Coronary artery (tissue), 2 donors: ENCODE results near the gene PRKACB.

Experiments used
- DNase-seq: peaks from one replicate; pipeline ENCODE4 v3.0.0-alpha.2; 2017; ENCODE audit warnings: low spot score
- H3K27ac ChIP-seq, 2 donors: fragments of 200-600 bp; sonication (generic); one replicate each; pipeline ENCODE4 v1.5.1; 2016 to 2019
- H3K4me3 ChIP-seq: fragments of 200-600 bp; sonication (generic); 2 replicates; pipeline ENCODE4 v1.5.1; 2016; ENCODE audit warnings: mild to moderate bottlenecking, moderate library complexity
- TF ChIP-seq, protein P1 (sequence below): fragments of 200-600 bp; sonication (generic); IDR thresholded peaks from one replicate; pipeline ENCODE4 v1.5.1; 2019; ENCODE audit warnings: antibody characterized with exemption

The PRKACB gene

DNA sequence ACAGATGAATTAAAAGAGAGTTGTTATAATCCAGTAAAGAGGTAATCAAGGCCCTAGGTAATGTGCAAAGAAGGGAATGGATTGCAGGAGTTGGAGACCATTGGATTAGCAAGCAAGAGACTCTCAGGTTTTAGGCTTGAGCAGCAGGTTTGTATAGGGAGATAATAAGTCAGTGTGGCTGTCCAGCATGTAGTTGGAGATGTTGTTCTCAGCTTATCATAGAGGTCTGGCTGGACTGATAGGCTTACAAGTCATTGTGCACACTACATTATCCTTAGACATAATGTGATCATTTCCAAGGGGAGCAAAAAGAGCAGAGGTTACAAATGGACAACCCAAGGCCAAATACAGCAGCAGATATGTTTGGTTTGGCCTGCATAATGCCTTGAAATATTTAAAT lies 111.5 kb downstream of the PRKACB start:
- TF ChIP-seq, protein P1, sequence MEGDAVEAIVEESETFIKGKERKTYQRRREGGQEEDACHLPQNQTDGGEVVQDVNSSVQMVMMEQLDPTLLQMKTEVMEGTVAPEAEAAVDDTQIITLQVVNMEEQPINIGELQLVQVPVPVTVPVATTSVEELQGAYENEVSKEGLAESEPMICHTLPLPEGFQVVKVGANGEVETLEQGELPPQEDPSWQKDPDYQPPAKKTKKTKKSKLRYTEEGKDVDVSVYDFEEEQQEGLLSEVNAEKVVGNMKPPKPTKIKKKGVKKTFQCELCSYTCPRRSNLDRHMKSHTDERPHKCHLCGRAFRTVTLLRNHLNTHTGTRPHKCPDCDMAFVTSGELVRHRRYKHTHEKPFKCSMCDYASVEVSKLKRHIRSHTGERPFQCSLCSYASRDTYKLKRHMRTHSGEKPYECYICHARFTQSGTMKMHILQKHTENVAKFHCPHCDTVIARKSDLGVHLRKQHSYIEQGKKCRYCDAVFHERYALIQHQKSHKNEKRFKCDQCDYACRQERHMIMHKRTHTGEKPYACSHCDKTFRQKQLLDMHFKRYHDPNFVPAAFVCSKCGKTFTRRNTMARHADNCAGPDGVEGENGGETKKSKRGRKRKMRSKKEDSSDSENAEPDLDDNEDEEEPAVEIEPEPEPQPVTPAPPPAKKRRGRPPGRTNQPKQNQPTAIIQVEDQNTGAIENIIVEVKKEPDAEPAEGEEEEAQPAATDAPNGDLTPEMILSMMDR: no peak
- DNase-seq: no peak
- Histone ChIP-seq H3K27ac (no peak overlapping the region), H3K4me3 (no peak overlapping the region)

DNA sequence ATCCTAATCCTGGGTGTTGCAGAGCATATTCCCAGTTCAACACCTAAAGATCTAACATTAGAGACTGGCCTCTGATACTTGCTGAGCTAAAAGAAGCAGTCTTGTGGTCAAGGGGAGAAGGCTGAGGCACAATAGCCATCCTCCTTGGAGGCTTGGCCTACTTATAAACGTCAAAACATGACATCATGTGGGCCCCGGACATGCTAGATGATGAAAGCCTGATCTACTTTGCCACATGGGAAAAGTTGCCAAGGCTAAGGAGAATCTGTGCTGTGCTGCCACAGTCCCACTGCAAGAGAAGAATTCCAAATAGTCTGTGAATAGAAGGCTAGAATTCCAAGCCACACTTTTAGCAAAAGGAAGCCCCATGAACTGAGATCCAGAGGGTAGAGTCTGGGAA lies 113.5 kb downstream of the PRKACB start:
- no peak overlapping the region for H3K27ac ChIP-seq
- TF ChIP-seq, protein P1: no peak

DNA sequence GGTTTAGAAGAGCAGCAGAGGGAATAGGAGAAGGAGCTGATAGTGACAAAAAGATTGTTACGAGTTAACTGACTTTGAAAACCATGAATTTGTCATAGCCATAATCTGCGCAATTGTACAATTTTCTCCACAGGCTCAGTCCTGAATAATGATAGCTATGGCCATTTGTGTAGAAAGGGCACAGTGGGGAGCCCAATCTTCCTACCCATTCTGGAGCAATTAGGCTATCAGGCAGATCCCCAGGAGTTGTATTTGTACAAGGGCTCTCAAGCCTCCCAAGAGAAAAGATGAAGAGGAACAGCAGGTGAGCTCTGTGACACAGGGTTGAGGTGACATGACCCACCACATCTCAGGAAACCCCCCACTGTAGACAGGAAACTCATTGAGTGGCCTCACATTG lies 115.3 kb downstream of the PRKACB start:
- no peak for DNase-seq
- TF ChIP-seq, protein P1: no peak
- H3K27ac ChIP-seq: no peak overlapping the region
- no peak overlapping the region for H3K4me3 ChIP-seq

More for the DNA sequence above, 113.5 kb downstream of the PRKACB start:
- DNase-seq: no peak
- H3K4me3 ChIP-seq: no peak overlapping the region

DNA sequence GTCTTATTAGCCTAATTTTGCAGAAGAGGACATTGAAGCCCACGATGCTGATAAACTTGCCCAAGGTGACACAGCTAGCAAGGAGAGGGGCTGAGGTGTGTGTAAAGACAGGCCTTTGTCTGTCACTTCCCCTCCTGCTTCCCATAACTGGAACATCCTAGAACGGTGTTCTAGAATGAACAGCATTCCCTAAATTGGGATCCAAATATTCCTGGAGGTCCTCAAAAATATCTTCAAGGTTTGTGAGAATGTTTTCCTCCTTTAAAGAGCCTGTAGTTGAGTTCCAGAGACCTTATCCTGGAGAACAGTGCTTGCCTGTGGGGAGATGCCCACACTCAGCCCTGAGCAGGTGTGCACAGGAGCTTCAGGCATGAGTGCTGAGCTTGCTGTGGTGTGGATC lies 115.9 kb downstream of the PRKACB start:
- TF ChIP-seq, protein P1: no peak
- H3K4me3 ChIP-seq: no peak overlapping the region
- H3K27ac ChIP-seq: no peak overlapping the region
- DNase-seq: no peak

DNA sequence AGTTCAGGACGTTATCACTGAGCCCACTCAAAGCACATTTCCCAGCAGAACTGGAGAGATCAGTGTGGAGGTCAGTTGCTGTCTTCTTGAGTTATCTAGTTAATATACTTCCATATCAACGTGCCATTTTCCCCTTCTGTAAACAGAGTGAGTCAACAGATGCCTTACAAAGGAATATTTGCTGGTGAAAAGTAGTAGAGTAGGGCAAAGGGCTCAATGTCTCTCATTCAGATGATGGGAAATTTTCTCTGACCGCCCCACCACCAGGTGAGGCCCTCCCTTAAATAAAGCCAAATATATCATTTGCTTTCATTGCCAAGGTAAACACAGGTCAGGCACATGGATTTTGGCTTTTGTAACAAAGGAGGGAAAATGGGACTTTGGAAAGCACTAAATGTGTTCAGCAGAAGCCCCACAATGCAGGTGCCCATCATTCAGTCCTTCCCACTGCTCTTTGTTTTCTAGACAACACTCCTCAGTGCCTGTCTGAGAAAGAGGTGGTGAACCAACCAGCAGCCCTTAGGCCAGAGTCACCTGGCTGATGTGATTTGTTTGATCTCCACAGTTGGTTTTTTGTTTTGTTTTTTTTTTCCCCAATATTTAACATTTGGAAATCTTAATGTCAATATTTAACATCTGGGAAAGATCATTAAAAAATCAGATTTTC lies 116.9 kb downstream of the PRKACB start:
- TF ChIP-seq, protein P1: no peak
- Histone ChIP-seq H3K27ac (no peak overlapping the region), H3K4me3 (no peak overlapping the region)
- no peak for DNase-seq

DNA sequence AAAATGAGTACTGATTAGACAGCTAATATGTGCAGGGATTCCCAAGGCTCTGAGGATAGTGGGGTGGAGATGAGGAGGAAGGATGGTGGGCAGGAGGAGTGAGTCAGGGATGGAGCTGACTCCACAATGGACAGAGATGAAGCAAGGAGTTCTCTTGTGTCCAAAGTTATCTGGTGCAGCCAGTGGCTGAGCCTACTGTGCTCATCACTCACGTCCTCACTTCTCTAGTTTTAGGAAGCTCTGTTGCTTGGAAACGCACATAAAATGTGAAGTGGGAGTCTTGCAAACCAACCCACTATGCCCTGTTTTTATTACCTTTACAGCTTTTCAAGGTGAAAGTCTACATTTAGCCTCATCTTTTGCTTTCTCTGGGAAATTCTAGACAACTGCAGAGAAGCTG lies 120.9 kb downstream of the PRKACB start:
- Histone ChIP-seq H3K27ac (no peak overlapping the region), H3K4me3 (no peak overlapping the region)
- no peak for DNase-seq
- TF ChIP-seq, protein P1: no peak

DNA sequence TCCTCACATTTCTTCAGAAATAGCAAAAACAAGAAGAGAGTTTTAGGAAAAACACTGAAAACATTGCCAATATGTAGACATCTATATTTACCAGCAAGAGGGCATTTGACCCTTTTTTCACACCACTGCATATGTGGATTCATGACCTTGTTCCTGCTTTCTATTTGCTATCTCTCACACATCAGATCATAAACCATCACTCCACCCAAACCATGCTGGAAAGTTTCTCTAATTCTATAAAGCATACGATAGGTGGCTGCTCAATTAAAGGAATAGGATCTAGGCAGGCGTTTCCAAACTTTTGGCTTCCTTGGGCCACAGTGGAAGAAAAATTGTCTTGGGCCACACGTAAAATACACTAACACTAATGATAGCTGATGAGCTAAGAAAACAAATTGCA lies 121.8 kb downstream of the PRKACB start:
- Histone ChIP-seq H3K27ac (no peak overlapping the region), H3K4me3 (no peak overlapping the region)
- TF ChIP-seq, protein P1: no peak
- no peak for DNase-seq
